OCI-LY3 (cell line): ENCODE results near the gene TRABD2B.

Experiments
- H2AFZ ChIP-seq: fragments of 200-600, 300-600 bp; shearing (Covaris generic); 2 replicates; pipeline ENCODE4 v1.6.0; 2014; ENCODE audit warnings: antibody characterized with exemption, low read depth, low read length
- H3K27ac ChIP-seq: fragments of 200-600, 300-600 bp; sonication (generic); 2 replicates; pipeline ENCODE4 v1.5.1; 2014; ENCODE audit warnings: mild to moderate bottlenecking, low read length, moderate library complexity, mixed read lengths
- H3K27me3 ChIP-seq: fragments of 200-600, 300-600 bp; sonication (generic); 2 replicates; pipeline ENCODE4 v1.6.1; 2014; ENCODE audit warnings: low read depth, low read length, mixed read lengths
- H3K36me3 ChIP-seq: fragments of 200-600, 300-600 bp; sonication (generic); replicated peaks from 2 replicates; pipeline ENCODE3; 2014; ENCODE audit warnings: low read depth, low read length, mixed read lengths
- H3K4me1 ChIP-seq: fragments of 300-600, 200-600 bp; sonication (generic); 2 replicates; pipeline ENCODE4 v1.6.1; 2014; ENCODE audit warnings: low read length, mixed read lengths
- H3K4me2 ChIP-seq: fragments of 200-600, 300-600 bp; sonication (generic); 2 replicates; pipeline ENCODE4 v1.6.1; 2014; ENCODE audit warnings: low read length, mixed read lengths
- H3K4me3 ChIP-seq: fragments of 300-600, 200-600 bp; sonication (generic); 2 replicates; pipeline ENCODE4 v1.5.1; 2014; ENCODE audit warnings: antibody characterized with exemption, mild to moderate bottlenecking, low read length, moderate library complexity
- H3K79me2 ChIP-seq: fragments of 300-600, 200-600 bp; shearing (Covaris generic); 2 replicates; pipeline ENCODE4 v1.6.1; 2014; ENCODE audit warnings: mild to moderate bottlenecking, low read length, mixed read lengths
- H3K9ac ChIP-seq: fragments of 300-600, 200-600 bp; shearing (Covaris generic); 2 replicates; pipeline ENCODE4 v1.6.0; 2014; ENCODE audit warnings: mild to moderate bottlenecking, low read length, moderate library complexity
- H3K9me3 ChIP-seq: fragments of 200-600, 300-600 bp; shearing (Covaris generic); 2 replicates; pipeline ENCODE4 v1.6.1; 2014; ENCODE audit warnings: low read length, mixed read lengths; ENCODE audit not compliant: insufficient read depth
- H4K20me1 ChIP-seq: fragments of 200-600, 300-600 bp; sonication (generic); 2 replicates; pipeline ENCODE4 v1.6.1; 2016; ENCODE audit warnings: low read length, mixed read lengths; ENCODE audit not compliant: insufficient read depth
- CTCF ChIP-seq: fragments of 200-600, 300-600 bp; sonication (generic); IDR thresholded peaks from 2 replicates; pipeline ENCODE4 v1.5.1; 2014; ENCODE audit warnings: antibody characterized with exemption, low read length, low read depth
- EZH2phosphoT487 ChIP-seq: fragments of 200-600 bp; shearing (Covaris generic); IDR thresholded peaks from 2 replicates; pipeline ENCODE4 v1.6.1; 2018; ENCODE audit warnings: antibody characterized with exemption, mixed run types, low read depth

TRABD2B gene

GRCh38 chr1:47819574-47819888 lies 177.7 kb downstream of the TRABD2B start:
- Histone ChIP-seq H3K27me3 (no peaks in the 10 kb centered on the region), H4K20me1 (no peaks in the 10 kb centered on the region), H3K9ac (no peak overlapping the region), H3K4me2 (no peak overlapping the region), H3K79me2 (no peaks in the 10 kb centered on the region), H3K36me3 (no peaks in the 10 kb centered on the region), H3K4me1 (no peaks in the 10 kb centered on the region), H2AFZ (no peak overlapping the region), H3K27ac (no peak overlapping the region), H3K4me3 (no peak overlapping the region), H3K9me3 (no peaks in the 10 kb centered on the region)
- TF ChIP-seq EZH2phosphoT487 = no peak
- no peak for TF ChIP-seq CTCF

DNA sequence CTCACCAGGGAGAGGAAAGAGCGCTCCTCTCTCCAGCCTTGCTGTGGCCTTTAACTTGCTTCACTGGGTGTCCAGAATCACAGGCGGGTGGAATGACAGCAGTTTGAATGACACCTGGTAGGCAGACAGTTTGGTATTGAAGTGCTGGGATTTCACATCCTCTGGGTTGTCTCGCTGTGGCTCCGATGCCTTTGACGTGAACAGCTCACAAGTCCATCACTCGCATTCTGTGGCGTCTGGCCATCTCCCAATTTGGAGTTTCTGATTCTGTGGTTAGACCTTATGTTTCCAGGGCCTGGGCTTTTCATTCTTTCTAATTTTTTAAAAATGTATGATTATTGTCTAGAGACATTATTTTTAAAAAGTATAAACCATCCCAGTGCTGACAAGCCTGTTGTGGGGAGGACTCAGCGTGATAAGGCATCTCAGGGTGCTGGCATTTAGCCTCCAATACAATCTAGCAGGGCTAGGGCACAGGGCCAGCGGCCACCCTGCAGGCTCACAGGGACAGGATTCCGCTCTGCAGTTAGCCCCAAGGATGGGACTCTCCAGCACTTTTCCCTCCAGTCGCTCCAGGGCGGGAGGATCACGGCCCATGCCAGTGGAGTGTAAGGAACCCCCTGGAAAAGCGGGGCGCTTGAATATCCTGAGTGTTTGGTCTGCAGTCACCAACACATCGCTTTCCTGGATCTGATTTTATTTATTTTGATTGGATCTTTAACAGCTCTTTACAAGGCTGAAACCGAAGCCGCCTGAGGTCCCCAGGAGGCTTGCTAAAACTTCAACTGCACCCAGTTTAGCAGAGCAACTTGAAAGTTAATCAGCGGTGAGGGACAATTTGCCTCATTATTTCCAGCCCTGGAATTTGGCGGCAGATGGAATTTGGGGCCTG lies 178.3 kb downstream of the TRABD2B start:
- no peak overlapping the region for H3K4me3 ChIP-seq
- no peaks in the 10 kb centered on the region for H3K27me3 ChIP-seq
- H4K20me1 ChIP-seq = no peaks in the 10 kb centered on the region
- H3K9ac ChIP-seq = no peak overlapping the region
- no peaks in the 10 kb centered on the region for H3K36me3 ChIP-seq
- H3K4me1 ChIP-seq = no peaks in the 10 kb centered on the region
- no peak overlapping the region for H2AFZ ChIP-seq
- no peaks in the 10 kb centered on the region for H3K79me2 ChIP-seq
- no peak overlapping the region for H3K4me2 ChIP-seq
- H3K27ac ChIP-seq = no peak overlapping the region
- TF ChIP-seq EZH2phosphoT487 (no peak), CTCF (no peak)
- H3K9me3 ChIP-seq = no peaks in the 10 kb centered on the region

DNA sequence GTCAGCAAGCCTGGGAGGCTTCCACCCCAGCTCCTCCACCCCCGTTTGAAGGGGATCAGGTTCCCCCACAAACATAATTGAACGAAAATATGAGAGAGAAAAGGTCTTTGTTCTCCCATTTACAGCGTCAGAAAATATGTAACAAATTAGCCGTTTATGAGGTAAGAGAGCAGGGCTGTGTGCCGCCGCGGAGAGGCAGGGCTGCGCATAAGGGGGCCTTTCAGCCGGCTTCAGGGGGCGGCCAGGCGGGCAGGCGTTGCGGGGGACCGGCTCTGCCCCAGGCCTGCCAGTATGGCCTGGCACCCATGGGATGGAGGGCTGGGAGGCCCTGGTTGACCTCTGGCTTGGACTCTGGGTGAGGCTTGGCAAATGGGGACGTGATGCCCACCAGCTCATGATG lies 179.3 kb downstream of the TRABD2B start:
- Histone ChIP-seq H3K4me1 (no peaks in the 10 kb centered on the region), H3K36me3 (no peaks in the 10 kb centered on the region), H2AFZ (no peak overlapping the region), H3K9me3 (no peaks in the 10 kb centered on the region), H3K27me3 (no peaks in the 10 kb centered on the region), H3K79me2 (no peaks in the 10 kb centered on the region), H3K4me3 (no peak overlapping the region), H3K4me2 (no peak overlapping the region), H4K20me1 (no peaks in the 10 kb centered on the region), H3K9ac (no peak overlapping the region), H3K27ac (no peak overlapping the region)
- TF ChIP-seq EZH2phosphoT487 (no peak), CTCF (no peak)

- Histone ChIP-seq H3K27ac (no peak overlapping the region), H3K9ac (no peak overlapping the region), H4K20me1 (no peaks in the 10 kb centered on the region), H3K27me3 (no peaks in the 10 kb centered on the region), H2AFZ (no peak overlapping the region), H3K4me1 (no peaks in the 10 kb centered on the region), H3K4me3 (no peak overlapping the region), H3K4me2 (no peak overlapping the region), H3K9me3 (no peaks in the 10 kb centered on the region), H3K79me2 (no peaks in the 10 kb centered on the region), H3K36me3 (no peaks in the 10 kb centered on the region)
- TF ChIP-seq CTCF (no peak), EZH2phosphoT487 (no peak)
Measured at GRCh38 chr1:47816325-47817071, 180.7 kb downstream of the TRABD2B start.
